Measurements from ENCODE around the gene ZNF254.

- TF ChIP-seq POLR2A (IDR thresholded peaks at IDR 0.05) (no peak), CTCF (IDR thresholded peaks at IDR 0.05) (no peak)
These were observed 32.7 kb upstream of the ZNF254 start for GRCh38 chr19:24054044-24054935.
